Testis (tissue), 3 donors: ENCODE measurements around the gene TOLLIP. TPM values are rescaled to one million over a fixed set of nuclear protein-coding genes. Genes with fewer than 3 reads are reported as not detected.

ENCODE experiments used
- DNase-seq: peaks from one replicate; pipeline ENCODE4 v3.0.0-alpha.2; 2019
- H3K27ac ChIP-seq, 2 donors: fragments of 200-600 bp; sonication (generic); one replicate each; pipeline ENCODE4 v1.5.1; 2019
- H3K27me3 ChIP-seq: fragments of 200-600 bp; sonication (generic); one replicate; pipeline ENCODE4 v1.5.1; 2019
- H3K36me3 ChIP-seq: fragments of 200-600 bp; sonication (generic); one replicate; pipeline ENCODE4 v1.5.1; 2017; ENCODE audit warnings: low read depth; ENCODE audit errors: missing control alignments
- H3K4me1 ChIP-seq: fragments of 200-600 bp; sonication (generic); one replicate; pipeline ENCODE4 v1.5.1; 2019
- H3K4me3 ChIP-seq, 2 donors: fragments of 200-600 bp; sonication (generic); one replicate each; pipeline ENCODE4 v1.5.1; 2017 to 2019
- H3K9me3 ChIP-seq: fragments of 200-600 bp; sonication (generic); one replicate; pipeline ENCODE4 v1.5.1; 2017
- CTCF ChIP-seq, 3 experiments: fragments of 450-650 bp in 2 of 3; fragments of 200-600 bp in 1 of 3; sonication (generic) in 1 of 3; IDR thresholded peaks; one replicate each; pipeline ENCODE4 v1.5.1; 2016 to 2019; ENCODE audit warnings: antibody characterized with exemption in 3 of 3, mild to moderate bottlenecking in 2 of 3, moderate library complexity in 1 of 3
- POLR2A ChIP-seq: fragments of 450-650 bp; IDR thresholded peaks from one replicate; pipeline ENCODE4 v1.6.1; 2017; ENCODE audit warnings: antibody characterized with exemption, mild to moderate bottlenecking, moderate library complexity
- WGBS, 2 donors: methylation state at CpG; one replicate each; pipeline ENCODE4 v1.1.5; 2018; 5-methylcytosine and 5-hydroxymethylcytosine counted together
- intact Hi-C: fragments of 100-400 bp; cut with DNase I; formaldehyde crosslinking; loops from one replicate; pipeline ENCODE4 v1.15.1; 2023; ENCODE audit warnings: low total_unique reads
- polyA plus RNA-seq: library from polyadenylated mRNA; stranded (reverse); fragments of 350-450 nt; fragmentation: Illumina TruSeq; extraction: RNeasy Lipid Tissue Mini Kit (QIAGEN cat#74804); gene quantifications from one replicate; pipeline ENCODE4 v1.2.3, GENCODE V29; 2014; ENCODE audit warnings: low read depth, low replicate concordance; ENCODE audit not compliant: insufficient read depth
- total RNA-seq, 2 donors: library from RNA; depleted of rRNA; stranded (reverse); fragments of >200 nt; gene quantifications; one replicate each; pipeline ENCODE4 v1.2.3, GENCODE V29; 2016

Gene TOLLIP
- total and polyA plus RNA-seq, 3 donors from 2014 or later: 185 to 220 (median 197) TPM

- WGBS, 2 donors: 71% methylated on average over 21 of the region's 21 CpGs
Observed at GRCh38 chr11:1307163-1307870, 2.1 kb downstream of the TOLLIP start.

GRCh38 chr11:1306186-1307162, 3.0 kb downstream of the TOLLIP start:
- Histone ChIP-seq H3K9me3 (no peaks in the 10 kb centered on the region), H3K27ac (peak overlapping the region; percentile 53 to 72), H3K4me3 (no peak overlapping the region), H3K4me1 (peaks cover 63% of the 10 kb centered on the region), H3K36me3 (no peaks in the 10 kb centered on the region), H3K27me3 (no peaks in the 10 kb centered on the region)
- intact Hi-C loops: no loop called here
- TF ChIP-seq CTCF (IDR thresholded peaks at IDR 0.05) (no peak), POLR2A (no peak)
- no peak for DNase-seq
- WGBS, 2 donors: 71 to 82% methylated on average over 29 to 30 of the region's 30 CpGs

More at GRCh38 chr11:1307163-1307870, 2.1 kb downstream of the TOLLIP start:
- H3K4me3 ChIP-seq: no peak overlapping the region
- no peaks in the 10 kb centered on the region for H3K27me3 ChIP-seq
- H3K4me1 ChIP-seq: peaks cover 54% of the 10 kb centered on the region
- no peak for DNase-seq
- H3K36me3 ChIP-seq: no peaks in the 10 kb centered on the region
- intact Hi-C loops: no loop called here
- H3K9me3 ChIP-seq: no peaks in the 10 kb centered on the region
- no peak for TF ChIP-seq CTCF (IDR thresholded peaks at IDR 0.05)
- no peak for TF ChIP-seq POLR2A
- peak overlapping the region; percentile 53 to 72 for H3K27ac ChIP-seq

- no peaks in the 10 kb centered on the region for H3K27me3 ChIP-seq
- intact Hi-C loops: no loop called here
- peaks cover 69% of the 10 kb centered on the region for H3K4me1 ChIP-seq
- no peak overlapping the region for H3K4me3 ChIP-seq
- H3K27ac ChIP-seq: peak overlapping the region; percentile 53 to 72
- H3K9me3 ChIP-seq: no peaks in the 10 kb centered on the region
- TF ChIP-seq CTCF (IDR thresholded peaks at IDR 0.05) (no peak), POLR2A (no peak)
- H3K36me3 ChIP-seq: no peaks in the 10 kb centered on the region
- WGBS, 2 donors: 76 to 85% methylated on average over 22 to 27 of the region's 27 CpGs
- DNase-seq: no peak
Observed at GRCh38 chr11:1305501-1306056, 3.9 kb downstream of the TOLLIP start.

DNA sequence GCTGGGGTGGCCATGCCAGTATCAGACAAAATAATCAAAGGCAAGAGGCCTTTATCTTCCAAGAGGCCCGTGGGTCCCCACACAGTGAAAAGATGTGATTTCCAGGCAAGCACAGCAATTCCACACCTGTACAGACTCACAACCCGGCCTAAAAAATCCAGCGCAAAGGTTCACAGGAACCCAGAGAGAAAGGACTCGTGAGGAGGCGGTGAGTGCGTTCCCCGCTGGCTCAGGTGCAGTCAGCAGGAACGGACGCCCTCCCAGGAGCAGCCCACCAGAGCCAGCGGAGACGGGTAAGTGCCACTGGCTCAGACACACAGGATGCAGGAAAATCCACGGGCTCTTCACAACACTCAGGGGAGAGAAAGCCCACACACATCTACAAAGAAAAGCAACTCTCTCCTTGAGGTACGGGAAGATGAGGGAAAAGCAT, 4.4 kb downstream of the TOLLIP start:
- Histone ChIP-seq H3K27me3 (no peaks in the 10 kb centered on the region), H3K4me3 (no peak overlapping the region), H3K4me1 (peaks cover 69% of the 10 kb centered on the region), H3K36me3 (no peaks in the 10 kb centered on the region), H3K27ac (peak overlapping the region; percentile 53 to 72), H3K9me3 (no peaks in the 10 kb centered on the region)
- no peak for DNase-seq
- intact Hi-C loops: no loop called here
- WGBS, 2 donors: 74 to 78% methylated on average over 13 of the region's 13 CpGs
- TF ChIP-seq CTCF (IDR thresholded peaks at IDR 0.05): no peak
- TF ChIP-seq POLR2A: no peak
